SK-N-MC (cell line): ENCODE data around the gene PAX2.

Experiments
- EZH2 ChIP-seq: fragments of 200-600 bp; sonication (generic); IDR thresholded peaks from one replicate; pipeline ENCODE4 v1.6.1; 2017; ENCODE audit warnings: antibody characterized with exemption
- FOXP2 ChIP-seq: optimal IDR thresholded peaks from 2 replicates; pipeline ENCODE3; 2011; ENCODE audit warnings: mild to moderate bottlenecking, moderate library complexity; ENCODE audit not compliant: insufficient read depth; ENCODE audit errors: extremely low read length, control extremely low read depth
- POLR2AphosphoS5 ChIP-seq: IDR thresholded peaks from 2 replicates; pipeline ENCODE4 v1.6.1; 2012; ENCODE audit warnings: mild to moderate bottlenecking, low read depth, low read length, borderline replicate concordance

DNA sequence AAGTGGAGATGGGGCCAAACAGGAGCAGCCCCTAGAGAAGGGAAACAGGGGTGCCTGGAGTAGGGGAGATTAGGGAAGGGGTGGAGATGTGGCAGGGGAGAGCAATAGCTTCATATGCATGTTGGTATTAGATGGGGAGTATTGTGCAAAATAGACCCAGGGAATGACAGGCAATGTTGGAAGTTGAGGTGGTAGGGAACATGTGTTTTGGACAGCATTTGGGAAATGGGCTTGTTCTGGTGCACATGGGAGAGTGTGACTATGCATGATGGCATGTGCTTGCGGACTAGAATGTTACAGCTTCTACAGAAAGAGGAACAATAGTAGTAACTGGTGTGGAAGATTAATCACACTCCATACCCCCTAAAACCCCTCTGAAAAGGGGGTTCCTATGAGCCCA lies 10.4 kb downstream of the PAX2 start:
- TF ChIP-seq EZH2 (no peak), FOXP2 (no peak), POLR2AphosphoS5 (no peak)
